ENCODE results near the gene DRC3. TPM values are rescaled to one million over a fixed set of nuclear protein-coding genes. Genes with fewer than 3 reads are reported as not detected.

DRC3 gene
- total and polyA plus RNA-seq, 10 of the 15 experiments (the other 5 are each of a cell fraction or from before 2014, with no cell fraction given), result 0.18 to 2.3 (median 0.60) TPM; not detected in 3

DNA sequence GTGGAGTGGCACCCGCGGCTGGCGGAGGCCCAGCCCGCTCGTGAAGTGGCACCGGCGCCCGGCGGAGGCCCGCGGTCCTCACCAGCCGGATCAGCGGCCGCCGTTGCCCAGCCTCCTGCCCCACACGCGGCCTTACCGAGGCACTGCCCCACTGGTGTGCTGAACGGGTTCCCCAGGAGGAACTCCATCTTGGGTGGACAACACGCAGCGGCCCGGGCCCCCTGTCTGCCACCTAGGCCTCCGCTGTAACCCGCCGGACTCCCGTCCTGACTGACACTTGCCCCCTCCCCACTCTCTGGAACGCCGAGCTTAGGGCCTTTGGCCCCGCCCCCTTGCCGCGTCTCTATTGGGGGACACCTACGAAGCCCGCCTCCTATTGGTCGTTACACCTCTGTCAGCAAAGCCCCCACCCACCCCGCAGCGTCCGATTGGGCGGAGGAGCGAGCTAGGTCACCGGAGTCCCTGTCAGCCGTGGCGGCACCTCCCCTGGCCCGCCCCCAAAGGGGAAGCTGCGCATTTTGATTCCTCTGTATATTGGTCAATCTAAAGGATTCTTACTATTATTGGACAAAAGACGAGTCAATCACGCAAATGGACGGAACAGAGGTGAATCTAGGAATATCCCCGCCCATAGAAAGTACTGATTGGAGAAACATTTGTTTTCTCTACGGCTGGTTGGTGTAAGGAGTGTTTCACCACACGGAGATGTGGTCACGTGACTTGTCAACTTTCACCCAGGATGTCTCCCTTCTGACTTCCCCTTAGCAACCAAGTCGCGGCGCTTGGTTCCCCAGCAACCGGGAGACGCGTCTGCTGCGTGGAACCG lies at the start of gene DRC3, which contains the start of gene TOM1L2 (continued):
- TF ChIP-seq, protein P1, sequence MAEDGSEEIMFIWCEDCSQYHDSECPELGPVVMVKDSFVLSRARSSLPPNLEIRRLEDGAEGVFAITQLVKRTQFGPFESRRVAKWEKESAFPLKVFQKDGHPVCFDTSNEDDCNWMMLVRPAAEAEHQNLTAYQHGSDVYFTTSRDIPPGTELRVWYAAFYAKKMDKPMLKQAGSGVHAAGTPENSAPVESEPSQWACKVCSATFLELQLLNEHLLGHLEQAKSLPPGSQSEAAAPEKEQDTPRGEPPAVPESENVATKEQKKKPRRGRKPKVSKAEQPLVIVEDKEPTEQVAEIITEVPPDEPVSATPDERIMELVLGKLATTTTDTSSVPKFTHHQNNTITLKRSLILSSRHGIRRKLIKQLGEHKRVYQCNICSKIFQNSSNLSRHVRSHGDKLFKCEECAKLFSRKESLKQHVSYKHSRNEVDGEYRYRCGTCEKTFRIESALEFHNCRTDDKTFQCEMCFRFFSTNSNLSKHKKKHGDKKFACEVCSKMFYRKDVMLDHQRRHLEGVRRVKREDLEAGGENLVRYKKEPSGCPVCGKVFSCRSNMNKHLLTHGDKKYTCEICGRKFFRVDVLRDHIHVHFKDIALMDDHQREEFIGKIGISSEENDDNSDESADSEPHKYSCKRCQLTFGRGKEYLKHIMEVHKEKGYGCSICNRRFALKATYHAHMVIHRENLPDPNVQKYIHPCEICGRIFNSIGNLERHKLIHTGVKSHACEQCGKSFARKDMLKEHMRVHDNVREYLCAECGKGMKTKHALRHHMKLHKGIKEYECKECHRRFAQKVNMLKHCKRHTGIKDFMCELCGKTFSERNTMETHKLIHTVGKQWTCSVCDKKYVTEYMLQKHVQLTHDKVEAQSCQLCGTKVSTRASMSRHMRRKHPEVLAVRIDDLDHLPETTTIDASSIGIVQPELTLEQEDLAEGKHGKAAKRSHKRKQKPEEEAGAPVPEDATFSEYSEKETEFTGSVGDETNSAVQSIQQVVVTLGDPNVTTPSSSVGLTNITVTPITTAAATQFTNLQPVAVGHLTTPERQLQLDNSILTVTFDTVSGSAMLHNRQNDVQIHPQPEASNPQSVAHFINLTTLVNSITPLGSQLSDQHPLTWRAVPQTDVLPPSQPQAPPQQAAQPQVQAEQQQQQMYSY (CRISPR knock-in tag; IDR thresholded peaks at IDR 0.05), result peak; percentile 97
- peak; percentile 99 for TF ChIP-seq SIN3A (IDR thresholded peaks at IDR 0.05; ENCODE audit: low read depth, low read length)
- peak; percentile 66 for TF ChIP-seq POLR2A (IDR thresholded peaks at IDR 0.05; ENCODE audit: low read depth, low read length)
- TF ChIP-seq, protein P2, sequence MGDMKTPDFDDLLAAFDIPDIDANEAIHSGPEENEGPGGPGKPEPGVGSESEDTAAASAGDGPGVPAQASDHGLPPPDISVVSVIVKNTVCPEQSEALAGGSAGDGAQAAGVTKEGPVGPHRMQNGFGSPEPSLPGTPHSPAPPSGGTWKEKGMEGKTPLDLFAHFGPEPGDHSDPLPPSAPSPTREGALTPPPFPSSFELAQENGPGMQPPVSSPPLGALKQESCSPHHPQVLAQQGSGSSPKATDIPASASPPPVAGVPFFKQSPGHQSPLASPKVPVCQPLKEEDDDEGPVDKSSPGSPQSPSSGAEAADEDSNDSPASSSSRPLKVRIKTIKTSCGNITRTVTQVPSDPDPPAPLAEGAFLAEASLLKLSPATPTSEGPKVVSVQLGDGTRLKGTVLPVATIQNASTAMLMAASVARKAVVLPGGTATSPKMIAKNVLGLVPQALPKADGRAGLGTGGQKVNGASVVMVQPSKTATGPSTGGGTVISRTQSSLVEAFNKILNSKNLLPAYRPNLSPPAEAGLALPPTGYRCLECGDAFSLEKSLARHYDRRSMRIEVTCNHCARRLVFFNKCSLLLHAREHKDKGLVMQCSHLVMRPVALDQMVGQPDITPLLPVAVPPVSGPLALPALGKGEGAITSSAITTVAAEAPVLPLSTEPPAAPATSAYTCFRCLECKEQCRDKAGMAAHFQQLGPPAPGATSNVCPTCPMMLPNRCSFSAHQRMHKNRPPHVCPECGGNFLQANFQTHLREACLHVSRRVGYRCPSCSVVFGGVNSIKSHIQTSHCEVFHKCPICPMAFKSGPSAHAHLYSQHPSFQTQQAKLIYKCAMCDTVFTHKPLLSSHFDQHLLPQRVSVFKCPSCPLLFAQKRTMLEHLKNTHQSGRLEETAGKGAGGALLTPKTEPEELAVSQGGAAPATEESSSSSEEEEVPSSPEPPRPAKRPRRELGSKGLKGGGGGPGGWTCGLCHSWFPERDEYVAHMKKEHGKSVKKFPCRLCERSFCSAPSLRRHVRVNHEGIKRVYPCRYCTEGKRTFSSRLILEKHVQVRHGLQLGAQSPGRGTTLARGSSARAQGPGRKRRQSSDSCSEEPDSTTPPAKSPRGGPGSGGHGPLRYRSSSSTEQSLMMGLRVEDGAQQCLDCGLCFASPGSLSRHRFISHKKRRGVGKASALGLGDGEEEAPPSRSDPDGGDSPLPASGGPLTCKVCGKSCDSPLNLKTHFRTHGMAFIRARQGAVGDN (IDR thresholded peaks at IDR 0.05), result peak; percentile 65
- TF ChIP-seq, protein P3, sequence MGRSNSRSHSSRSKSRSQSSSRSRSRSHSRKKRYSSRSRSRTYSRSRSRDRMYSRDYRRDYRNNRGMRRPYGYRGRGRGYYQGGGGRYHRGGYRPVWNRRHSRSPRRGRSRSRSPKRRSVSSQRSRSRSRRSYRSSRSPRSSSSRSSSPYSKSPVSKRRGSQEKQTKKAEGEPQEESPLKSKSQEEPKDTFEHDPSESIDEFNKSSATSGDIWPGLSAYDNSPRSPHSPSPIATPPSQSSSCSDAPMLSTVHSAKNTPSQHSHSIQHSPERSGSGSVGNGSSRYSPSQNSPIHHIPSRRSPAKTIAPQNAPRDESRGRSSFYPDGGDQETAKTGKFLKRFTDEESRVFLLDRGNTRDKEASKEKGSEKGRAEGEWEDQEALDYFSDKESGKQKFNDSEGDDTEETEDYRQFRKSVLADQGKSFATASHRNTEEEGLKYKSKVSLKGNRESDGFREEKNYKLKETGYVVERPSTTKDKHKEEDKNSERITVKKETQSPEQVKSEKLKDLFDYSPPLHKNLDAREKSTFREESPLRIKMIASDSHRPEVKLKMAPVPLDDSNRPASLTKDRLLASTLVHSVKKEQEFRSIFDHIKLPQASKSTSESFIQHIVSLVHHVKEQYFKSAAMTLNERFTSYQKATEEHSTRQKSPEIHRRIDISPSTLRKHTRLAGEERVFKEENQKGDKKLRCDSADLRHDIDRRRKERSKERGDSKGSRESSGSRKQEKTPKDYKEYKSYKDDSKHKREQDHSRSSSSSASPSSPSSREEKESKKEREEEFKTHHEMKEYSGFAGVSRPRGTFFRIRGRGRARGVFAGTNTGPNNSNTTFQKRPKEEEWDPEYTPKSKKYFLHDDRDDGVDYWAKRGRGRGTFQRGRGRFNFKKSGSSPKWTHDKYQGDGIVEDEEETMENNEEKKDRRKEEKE (IDR thresholded peaks at IDR 0.05), result no peak
- TF ChIP-seq CEBPB (IDR thresholded peaks at IDR 0.05; ENCODE audit: borderline replicate concordance in 1 of 2, low read depth in 2 of 2, low read length in 2 of 2), result no peak
- no peak for TF ChIP-seq MYB (IDR thresholded peaks at IDR 0.05; ENCODE audit: borderline replicate concordance, low read depth, low read length)
- peak; percentile 97 for TF ChIP-seq USF2 (IDR thresholded peaks at IDR 0.05; ENCODE audit: borderline replicate concordance, low read depth, low read length)
- TF ChIP-seq SKIL (IDR thresholded peaks at IDR 0.05; ENCODE audit: low read depth, poor library complexity, severe bottlenecking), result peak; percentile 100
- peak; percentile 47; the same call in 1 of the 2 replicates for TF ChIP-seq HCFC1 (IDR thresholded peaks at IDR 0.05; ENCODE audit: low read length)
- TF ChIP-seq ESRRA (IDR thresholded peaks at IDR 0.05; ENCODE audit: low read length), result no peak
- TF ChIP-seq BCL11A (IDR thresholded peaks at IDR 0.05; ENCODE audit: low read depth, low read length), result no peak
- TF ChIP-seq GABPA (IDR thresholded peaks at IDR 0.05; ENCODE audit: low read depth), result peak; percentile 86
- no peak for TF ChIP-seq TCF3 (IDR thresholded peaks at IDR 0.05; ENCODE audit: borderline replicate concordance, insufficient read depth, low read depth, low read length)
- peak; percentile 13; the same call in 1 of the 2 replicates for TF ChIP-seq LARP7 (IDR thresholded peaks at IDR 0.05)
